ENCODE data around the gene KLRC4. TPM values are rescaled to one million over a fixed set of nuclear protein-coding genes. Genes with fewer than 3 reads are reported as not detected.
"Not testable (repeated sequence)": the region's sequence is repeated elsewhere in the genome, so short reads cannot be mapped to it uniquely, and the experiment has no call there.

The KLRC4 gene
- polyA plus RNA-seq, 1 donor = 0.87 TPM

DNA sequence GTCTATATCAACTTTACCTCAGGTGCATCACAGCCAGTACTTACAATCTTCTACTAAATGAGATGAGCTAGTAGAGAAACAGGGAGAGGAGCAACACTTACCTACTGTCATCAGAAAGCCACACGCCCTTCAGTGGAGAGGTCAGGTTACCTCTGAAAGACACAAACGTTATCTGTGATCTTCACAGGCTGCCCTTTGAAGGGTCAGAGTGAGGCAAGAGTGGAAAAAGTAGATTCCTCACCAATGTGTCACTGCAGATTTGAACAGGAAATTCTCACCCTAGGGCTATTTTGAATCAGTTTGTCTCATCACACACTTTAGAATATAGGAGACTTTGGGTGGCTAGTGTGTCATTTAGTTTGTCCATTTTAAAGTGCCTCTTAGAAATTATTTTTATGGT is 28.0 kb upstream of the KLRC4 start:
- not testable (repeated sequence) for H3K36me3 ChIP-seq (ENCODE audit: control insufficient read depth, insufficient read depth, low read length); DNase-seq
- WGBS (ENCODE audit: insufficient coverage, low lambda C conversion rate) = no CpG with 5 or more reads among the region's 2 CpGs

DNA sequence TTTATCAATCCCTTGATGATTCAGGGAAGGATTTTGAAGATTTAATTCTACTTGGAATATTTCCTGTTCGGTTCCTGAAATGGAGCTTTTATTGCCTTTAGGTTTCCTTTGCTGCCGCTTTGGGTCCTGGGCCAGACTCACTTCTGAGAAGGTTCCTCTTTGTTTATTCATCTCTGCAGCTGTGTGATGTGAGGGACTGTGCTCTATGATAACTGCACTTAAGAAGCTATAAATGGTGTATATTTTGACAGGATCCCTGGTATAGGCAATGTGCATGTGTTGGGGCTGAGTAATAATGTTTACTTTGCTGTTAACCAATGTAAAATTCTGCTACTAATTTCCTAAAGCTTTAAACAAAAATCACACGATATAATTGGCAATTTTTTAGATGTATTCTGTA is 26.3 kb upstream of the KLRC4 start, which contains the start of gene KLRC2:
Gene KLRC2, minus strand, starts transcription at position 195 of the 400 bp plus-strand sequence. Its CDS starts 24 bp downstream, at position 171.
- DNase-seq = peak in 1 of 2 donors; percentile 12
- not testable (repeated sequence) for H3K27me3 ChIP-seq (ENCODE audit: control insufficient read depth, insufficient read depth, low read length); H3K27ac ChIP-seq (ENCODE audit: low read length); H3K36me3 ChIP-seq (ENCODE audit: control insufficient read depth, insufficient read depth, low read length); H3K9me3 ChIP-seq (ENCODE audit: control insufficient read depth, low read depth, low read length); H3K4me3 ChIP-seq (ENCODE audit: low read length); H3K4me1 ChIP-seq (ENCODE audit: control insufficient read depth, insufficient read depth, low read length)
- 50% methylated on average over 1 of the region's 3 CpGs for WGBS (ENCODE audit: insufficient coverage, low lambda C conversion rate)

More for the DNA sequence above, 28.0 kb upstream of the KLRC4 start:
- not testable (repeated sequence) for H3K4me3 ChIP-seq (ENCODE audit: low read length); H3K4me1 ChIP-seq (ENCODE audit: control insufficient read depth, insufficient read depth, low read length); H3K27me3 ChIP-seq (ENCODE audit: control insufficient read depth, insufficient read depth, low read length); H3K9me3 ChIP-seq (ENCODE audit: control insufficient read depth, low read depth, low read length); H3K27ac ChIP-seq (ENCODE audit: low read length)

- not testable (repeated sequence) for H3K9me3 ChIP-seq (ENCODE audit: control insufficient read depth, low read depth, low read length); DNase-seq; H3K27ac ChIP-seq (ENCODE audit: low read length); H3K4me3 ChIP-seq (ENCODE audit: low read length); H3K4me1 ChIP-seq (ENCODE audit: control insufficient read depth, insufficient read depth, low read length); H3K36me3 ChIP-seq (ENCODE audit: control insufficient read depth, insufficient read depth, low read length); H3K27me3 ChIP-seq (ENCODE audit: control insufficient read depth, insufficient read depth, low read length)
- no CpG with 5 or more reads among the region's 4 CpGs for WGBS (ENCODE audit: insufficient coverage, low lambda C conversion rate)
These were observed 21.1 kb upstream of the KLRC4 start for GRCh38 chr12:10430623-10431022.

DNA sequence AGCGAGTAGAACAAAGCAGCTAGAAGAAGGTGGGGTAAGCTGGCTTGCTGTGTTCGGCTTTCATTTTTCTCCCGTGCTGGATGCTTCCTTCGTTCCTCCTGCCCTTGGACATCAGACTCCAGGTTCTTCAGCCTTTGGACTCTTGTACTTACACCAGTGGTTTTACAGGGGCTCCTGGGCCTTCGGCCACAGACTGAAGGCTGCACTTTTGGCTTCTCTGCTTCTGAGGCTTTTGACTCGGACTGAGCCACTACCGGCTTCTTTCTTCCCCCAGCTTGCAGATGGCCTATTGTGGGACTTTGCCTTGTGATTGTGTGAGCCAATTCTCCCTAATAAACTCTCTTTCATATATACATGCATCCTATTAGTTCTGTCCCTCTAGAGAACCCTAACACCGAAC is 16.4 kb upstream of the KLRC4 start:
- H3K4me1 ChIP-seq (ENCODE audit: control insufficient read depth, insufficient read depth, low read length); H3K4me3 ChIP-seq (ENCODE audit: low read length); H3K27ac ChIP-seq (ENCODE audit: low read length); H3K9me3 ChIP-seq (ENCODE audit: control insufficient read depth, low read depth, low read length); DNase-seq; H3K36me3 ChIP-seq (ENCODE audit: control insufficient read depth, insufficient read depth, low read length); H3K27me3 ChIP-seq (ENCODE audit: control insufficient read depth, insufficient read depth, low read length): not testable (repeated sequence)
- 80% methylated on average over 2 of the region's 8 CpGs for WGBS (ENCODE audit: insufficient coverage, low lambda C conversion rate)

GRCh38 chr12:10424260-10424899 is 14.8 kb upstream of the KLRC4 start:
- H3K4me3 ChIP-seq (ENCODE audit: low read length); H3K9me3 ChIP-seq (ENCODE audit: control insufficient read depth, low read depth, low read length); DNase-seq; H3K4me1 ChIP-seq (ENCODE audit: control insufficient read depth, insufficient read depth, low read length); H3K27ac ChIP-seq (ENCODE audit: low read length); H3K36me3 ChIP-seq (ENCODE audit: control insufficient read depth, insufficient read depth, low read length); H3K27me3 ChIP-seq (ENCODE audit: control insufficient read depth, insufficient read depth, low read length): not testable (repeated sequence)
- no CpG with 5 or more reads among the region's 1 CpG for WGBS (ENCODE audit: insufficient coverage, low lambda C conversion rate)

GRCh38 chr12:10422159-10422558 is 12.6 kb upstream of the KLRC4 start:
- H3K4me3 ChIP-seq (ENCODE audit: low read length); DNase-seq: not testable (repeated sequence)
- no CpG with 5 or more reads among the region's 3 CpGs for WGBS (ENCODE audit: insufficient coverage, low lambda C conversion rate)

DNA sequence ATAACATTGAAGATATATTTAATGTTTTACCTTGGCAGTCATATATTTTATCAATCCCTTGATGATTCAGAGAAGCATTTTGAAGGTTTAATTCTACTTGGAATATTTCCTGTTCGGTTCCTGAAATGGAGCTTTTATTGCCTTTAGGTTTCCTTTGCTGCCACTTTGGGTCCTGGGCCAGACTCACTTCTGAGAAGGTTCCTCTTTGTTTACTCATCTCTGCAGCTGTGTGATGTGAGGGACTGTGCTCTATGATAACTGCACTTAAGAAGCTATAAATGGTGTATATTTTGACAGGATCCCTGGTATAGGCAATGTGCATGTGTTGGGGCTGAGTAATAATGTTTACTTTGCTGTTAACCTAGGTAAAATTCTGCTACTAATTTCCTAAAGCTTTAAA is 10.8 kb upstream of the KLRC4 start, which contains the start of gene KLRC3:
Gene KLRC3, minus strand, starts transcription at position 262 of the 400 bp plus-strand sequence. Its CDS starts 45 bp downstream, at position 217.
- H3K4me3 ChIP-seq (ENCODE audit: low read length); H3K27me3 ChIP-seq (ENCODE audit: control insufficient read depth, insufficient read depth, low read length); H3K9me3 ChIP-seq (ENCODE audit: control insufficient read depth, low read depth, low read length); H3K36me3 ChIP-seq (ENCODE audit: control insufficient read depth, insufficient read depth, low read length); DNase-seq; H3K27ac ChIP-seq (ENCODE audit: low read length); H3K4me1 ChIP-seq (ENCODE audit: control insufficient read depth, insufficient read depth, low read length): not testable (repeated sequence)
- WGBS (ENCODE audit: insufficient coverage, low lambda C conversion rate) = no CpG with 5 or more reads among the region's 1 CpG

More at GRCh38 chr12:10422159-10422558, 12.6 kb upstream of the KLRC4 start:
- not testable (repeated sequence) for H3K9me3 ChIP-seq (ENCODE audit: control insufficient read depth, low read depth, low read length); H3K4me1 ChIP-seq (ENCODE audit: control insufficient read depth, insufficient read depth, low read length); H3K36me3 ChIP-seq (ENCODE audit: control insufficient read depth, insufficient read depth, low read length); H3K27me3 ChIP-seq (ENCODE audit: control insufficient read depth, insufficient read depth, low read length); H3K27ac ChIP-seq (ENCODE audit: low read length)

- Histone ChIP-seq H3K27me3 (ENCODE audit: control insufficient read depth, insufficient read depth, low read length) (no peaks in the 10 kb centered on the region), H3K4me3 (ENCODE audit: low read length) (no peak overlapping the region), H3K9me3 (ENCODE audit: control insufficient read depth, low read depth, low read length) (no peaks in the 10 kb centered on the region), H3K36me3 (ENCODE audit: control insufficient read depth, insufficient read depth, low read length) (no peaks in the 10 kb centered on the region), H3K27ac (ENCODE audit: low read length) (no peak overlapping the region), H3K4me1 (ENCODE audit: control insufficient read depth, insufficient read depth, low read length) (no peaks in the 10 kb centered on the region)
- WGBS (ENCODE audit: insufficient coverage, low lambda C conversion rate) = no CpG with 5 or more reads among the region's 3 CpGs
- no peak for DNase-seq
These were observed 715 bp downstream of the KLRC4 start for GRCh38 chr12:10408842-10409241.

DNA sequence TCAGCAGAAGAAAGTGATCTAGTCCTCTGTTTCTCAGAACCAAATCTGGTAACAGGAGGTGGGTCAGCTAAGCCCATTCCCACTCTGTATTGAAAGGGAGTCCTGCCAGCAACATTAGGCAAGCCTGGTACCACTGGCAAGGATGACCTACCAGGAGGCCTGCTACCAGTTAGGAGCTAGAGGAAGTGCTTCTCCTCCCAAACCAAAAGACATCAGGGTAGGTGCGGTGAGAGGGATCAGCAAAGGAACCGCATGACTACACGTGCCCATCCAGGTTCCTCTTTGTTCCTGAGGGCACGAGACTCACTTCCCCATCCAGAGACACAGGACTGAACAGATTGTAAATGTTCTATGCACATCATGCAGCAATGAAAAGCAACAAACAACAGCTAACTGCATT is 2.8 kb downstream of the KLRC4 start:
- Histone ChIP-seq H3K9me3 (ENCODE audit: control insufficient read depth, low read depth, low read length) (no peaks in the 10 kb centered on the region), H3K4me3 (ENCODE audit: low read length) (no peak overlapping the region), H3K4me1 (ENCODE audit: control insufficient read depth, insufficient read depth, low read length) (no peaks in the 10 kb centered on the region), H3K36me3 (ENCODE audit: control insufficient read depth, insufficient read depth, low read length) (no peaks in the 10 kb centered on the region), H3K27me3 (ENCODE audit: control insufficient read depth, insufficient read depth, low read length) (no peaks in the 10 kb centered on the region), H3K27ac (ENCODE audit: low read length) (no peak overlapping the region)
- no CpG with 5 or more reads among the region's 4 CpGs for WGBS (ENCODE audit: insufficient coverage, low lambda C conversion rate)
- DNase-seq = no peak

DNA sequence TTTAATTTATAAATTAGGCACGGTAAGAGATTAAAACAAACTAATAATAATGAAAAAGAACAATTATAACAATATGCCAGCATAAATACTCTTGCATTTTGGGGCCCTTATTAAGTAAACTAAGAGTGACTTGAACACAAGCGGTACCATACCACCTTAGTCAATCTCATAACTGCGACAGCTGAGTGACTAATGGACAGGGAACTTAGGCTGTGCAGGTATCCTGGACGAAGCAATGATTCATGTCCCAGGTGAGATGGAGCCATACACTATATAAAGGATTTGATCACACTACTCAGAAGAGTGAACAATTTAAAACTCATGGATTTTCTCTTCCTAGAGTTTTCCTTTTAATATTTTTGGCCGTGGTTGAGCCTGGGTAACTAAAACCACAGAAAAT is 4.3 kb downstream of the KLRC4 start:
- Histone ChIP-seq H3K36me3 (ENCODE audit: control insufficient read depth, insufficient read depth, low read length) (no peaks in the 10 kb centered on the region), H3K4me1 (ENCODE audit: control insufficient read depth, insufficient read depth, low read length) (no peaks in the 10 kb centered on the region), H3K9me3 (ENCODE audit: control insufficient read depth, low read depth, low read length) (no peaks in the 10 kb centered on the region), H3K27ac (ENCODE audit: low read length) (no peak overlapping the region), H3K27me3 (ENCODE audit: control insufficient read depth, insufficient read depth, low read length) (no peaks in the 10 kb centered on the region), H3K4me3 (ENCODE audit: low read length) (no peak overlapping the region)
- no peak for DNase-seq
- 86% methylated on average over 1 of the region's 5 CpGs for WGBS (ENCODE audit: insufficient coverage, low lambda C conversion rate)

DNA sequence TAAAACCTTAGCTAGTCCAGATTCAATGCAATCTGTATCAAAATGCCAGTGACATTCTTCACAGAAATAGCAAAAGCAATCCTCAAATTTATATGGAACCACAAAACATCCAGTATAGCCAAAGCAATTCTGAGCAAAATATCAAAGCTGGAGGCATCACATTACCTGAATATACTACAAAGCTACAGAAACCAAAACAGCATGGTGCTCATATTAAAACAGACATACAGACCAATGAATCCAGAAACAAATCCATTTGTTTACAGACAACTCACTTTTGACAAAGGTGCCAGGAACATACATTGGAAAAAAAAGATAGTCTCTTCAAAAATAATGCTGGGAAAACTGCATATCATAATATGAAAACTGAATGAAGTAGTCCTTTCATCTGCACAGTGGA is 4.8 kb downstream of the KLRC4 start:
- H3K36me3 ChIP-seq (ENCODE audit: control insufficient read depth, insufficient read depth, low read length) = no peaks in the 10 kb centered on the region
- no peaks in the 10 kb centered on the region for H3K27me3 ChIP-seq (ENCODE audit: control insufficient read depth, insufficient read depth, low read length)
- no peak for DNase-seq
- no peak overlapping the region for H3K4me3 ChIP-seq (ENCODE audit: low read length)
- H3K27ac ChIP-seq (ENCODE audit: low read length) = no peak overlapping the region
- H3K4me1 ChIP-seq (ENCODE audit: control insufficient read depth, insufficient read depth, low read length) = no peaks in the 10 kb centered on the region
- H3K9me3 ChIP-seq (ENCODE audit: control insufficient read depth, low read depth, low read length) = no peaks in the 10 kb centered on the region

Measured in large intestine (tissue), 3 donors.